ENCODE measurements around the gene VASH1. TPM values are rescaled to one million over a fixed set of nuclear protein-coding genes. Genes with fewer than 3 reads are reported as not detected.

Gene VASH1
- total and polyA plus RNA-seq, 10 donors: 6.4 to 39.1 (median 19.5) TPM

DNA sequence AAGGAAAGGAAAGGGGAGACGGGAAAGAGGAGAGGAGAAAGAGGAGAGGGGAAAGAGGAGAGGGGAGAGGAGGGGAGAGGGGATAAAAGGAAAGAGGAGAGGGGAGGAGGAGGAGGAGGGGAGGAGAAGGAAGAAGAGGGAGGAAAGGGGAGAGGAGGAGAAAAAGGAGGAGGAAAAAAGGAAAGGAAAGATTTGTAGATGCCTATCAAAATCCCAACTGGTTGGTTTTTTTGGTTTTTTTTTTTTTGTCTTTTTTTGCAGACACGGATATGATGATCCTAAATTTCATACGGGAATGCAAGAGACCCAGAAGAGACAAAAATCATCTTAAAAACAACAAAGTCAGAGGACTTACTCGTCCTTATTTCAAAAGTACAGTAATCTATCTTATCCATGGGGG is 32.1 kb downstream of the VASH1 start:
- intact Hi-C loops (cut with DNase I; ENCODE audit: low total_unique reads): no loop called here
- Histone ChIP-seq H3K27ac (no peak overlapping the region), H3K27me3 (replicated peaks in 1 of 7) (no peaks in the 10 kb centered on the region), H3K9me3 (no peaks in the 10 kb centered on the region), H3K4me1 (peaks cover 0 to 11% (median 5%) of the 10 kb centered on the region in 6 donors), H3K36me3 (peaks cover 0 to 92% (median 61%) of the 10 kb centered on the region in 6 donors), H3K4me3 (no peak overlapping the region)
- no peak for TF ChIP-seq POLR2AphosphoS5 (IDR thresholded peaks at IDR 0.05)
- TF ChIP-seq POLR2A (IDR thresholded peaks at IDR 0.05): no peak
- TF ChIP-seq CTCF (IDR thresholded peaks at IDR 0.05 in 8 of 11, conservative IDR thresholded peaks at IDR 0.05 in 3 of 11): no peak
- 74 to 89% (median 87%) methylated on average over 3 to 4 of the region's 4 CpGs for WGBS, 5 donors
- DNase-seq: no peak

- Histone ChIP-seq H3K4me3 (no peak overlapping the region), H3K4me1 (peaks cover 0 to 6% (median 2%) of the 10 kb centered on the region in 6 donors), H3K27me3 (replicated peaks in 1 of 7) (no peaks in the 10 kb centered on the region), H3K27ac (no peak overlapping the region), H3K36me3 (peaks cover 0 to 92% (median 60%) of the 10 kb centered on the region in 6 donors), H3K9me3 (no peaks in the 10 kb centered on the region)
- no peak for TF ChIP-seq CTCF (IDR thresholded peaks at IDR 0.05 in 8 of 11, conservative IDR thresholded peaks at IDR 0.05 in 3 of 11)
- intact Hi-C loops (cut with DNase I; ENCODE audit: low total_unique reads): no loop called here
- WGBS, 5 donors: 85 to 90% (median 88%) methylated on average over 5 of the region's 5 CpGs
- no peak for DNase-seq
These were observed 32.7 kb downstream of the VASH1 start for GRCh38 chr14:76793956-76794355.

DNA sequence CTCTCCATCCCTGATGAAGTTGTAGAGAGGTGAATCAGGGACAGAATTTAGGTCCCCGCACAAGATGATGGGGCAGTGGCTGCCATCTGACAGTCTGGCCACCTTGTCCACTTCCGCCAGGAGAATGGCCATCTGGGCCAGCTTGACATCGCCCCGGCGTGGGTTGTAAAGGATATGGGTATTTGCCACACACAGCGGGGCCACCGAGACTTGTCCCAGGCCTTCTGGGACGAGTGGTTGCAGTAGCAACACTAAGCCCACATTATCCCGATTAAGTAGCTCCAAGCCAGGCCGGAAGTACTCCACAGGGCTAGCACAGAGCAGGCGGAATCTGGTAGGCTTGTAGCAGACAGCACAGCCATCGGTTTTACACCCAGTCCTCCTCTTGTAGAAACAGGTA is 45.2 kb downstream of the VASH1 start:
- no peak overlapping the region for H3K4me3 ChIP-seq
- H3K36me3 ChIP-seq: peaks cover 0 to 82% (median 66%) of the 10 kb centered on the region in 6 donors
- WGBS, 5 donors: 93 to 100% (median 98%) methylated on average over 7 to 12 of the region's 12 CpGs
- H3K27me3 ChIP-seq (replicated peaks in 1 of 7): no peaks in the 10 kb centered on the region
- no peak for DNase-seq
- intact Hi-C loops (cut with DNase I; ENCODE audit: low total_unique reads): no loop called here
- H3K9me3 ChIP-seq: no peaks in the 10 kb centered on the region
- peaks cover 9 to 43% (median 25%) of the 10 kb centered on the region in 6 donors for H3K4me1 ChIP-seq
- TF ChIP-seq CTCF (IDR thresholded peaks at IDR 0.05 in 8 of 11, conservative IDR thresholded peaks at IDR 0.05 in 3 of 11): no peak
- no peak for TF ChIP-seq POLR2AphosphoS5 (IDR thresholded peaks at IDR 0.05)
- no peak for TF ChIP-seq POLR2A (IDR thresholded peaks at IDR 0.05)
- no peak overlapping the region for H3K27ac ChIP-seq

DNA sequence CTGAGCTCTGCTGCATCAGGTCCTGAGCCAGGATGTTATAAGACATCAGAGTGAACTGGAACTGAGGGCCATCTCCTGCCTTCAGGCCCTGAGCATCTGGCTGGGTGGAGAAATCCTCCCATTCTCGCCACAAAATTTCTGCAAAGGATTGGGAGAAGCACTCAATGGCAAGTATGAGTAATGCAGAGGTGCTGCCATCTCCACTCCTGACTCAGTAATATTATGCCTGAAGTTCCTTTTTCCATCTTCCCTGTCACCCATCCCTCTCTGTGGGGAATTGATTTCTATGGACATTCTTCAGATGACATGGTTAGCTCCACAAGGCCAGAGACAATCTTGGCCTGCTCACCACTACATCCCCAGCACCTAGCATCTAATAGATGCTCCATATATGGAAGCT is 46.7 kb downstream of the VASH1 start:
- peaks cover 15 to 54% (median 36%) of the 10 kb centered on the region in 6 donors for H3K4me1 ChIP-seq
- no peak for DNase-seq
- peaks cover 0 to 67% (median 50%) of the 10 kb centered on the region in 6 donors for H3K36me3 ChIP-seq
- no peaks in the 10 kb centered on the region for H3K27me3 ChIP-seq (replicated peaks in 1 of 7)
- WGBS, 5 donors: 75 to 100% (median 81%) methylated on average over 1 of the region's 1 CpG
- intact Hi-C loops (cut with DNase I; ENCODE audit: low total_unique reads): no loop called here
- TF ChIP-seq POLR2A (IDR thresholded peaks at IDR 0.05) (no peak), POLR2AphosphoS5 (IDR thresholded peaks at IDR 0.05) (no peak), CTCF (IDR thresholded peaks at IDR 0.05 in 8 of 11, conservative IDR thresholded peaks at IDR 0.05 in 3 of 11) (no peak)
- H3K4me3 ChIP-seq: no peak overlapping the region
- no peaks in the 10 kb centered on the region for H3K9me3 ChIP-seq
- H3K27ac ChIP-seq: no peak overlapping the region
